ENCODE data around the gene DZIP1L.

DZIP1L gene

GRCh38 chr3:138057384-138057783, 58.0 kb downstream of the DZIP1L start:
- in situ Hi-C loops (cut with HindIII; ENCODE audit: low pct_ligation_motif_present, low sequenced_read_pairs): no loop called here
- Histone ChIP-seq H3K4me3 (ENCODE audit: low read depth, low read length) (no peak overlapping the region), H3K36me3 (replicated peaks) (peaks cover 12% of the 10 kb centered on the region), H3K27me3 (replicated peaks) (no peaks in the 10 kb centered on the region), H3K27ac (no peak overlapping the region)
- no peak for TF ChIP-seq CTCF (IDR thresholded peaks at IDR 0.05; ENCODE audit: low read depth, low read length, missing control alignments)
- DNase-seq: no peak

GRCh38 chr3:138054057-138054456, 61.4 kb downstream of the DZIP1L start:
- no peak for DNase-seq
- H3K36me3 ChIP-seq (replicated peaks): peaks cover 4% of the 10 kb centered on the region
- in situ Hi-C loops (cut with HindIII; ENCODE audit: low pct_ligation_motif_present, low sequenced_read_pairs): no loop called here
- TF ChIP-seq CTCF (IDR thresholded peaks at IDR 0.05; ENCODE audit: low read depth, low read length, missing control alignments): no peak
- H3K27me3 ChIP-seq (replicated peaks): no peaks in the 10 kb centered on the region
- no peak overlapping the region for H3K27ac ChIP-seq
- H3K4me3 ChIP-seq (ENCODE audit: low read depth, low read length): no peak overlapping the region

GRCh38 chr3:138051947-138052802, 63.2 kb downstream of the DZIP1L start:
- H3K27me3 ChIP-seq (replicated peaks): no peaks in the 10 kb centered on the region
- no peak overlapping the region for H3K4me3 ChIP-seq (ENCODE audit: low read depth, low read length)
- TF ChIP-seq CTCF (IDR thresholded peaks at IDR 0.05; ENCODE audit: low read depth, low read length, missing control alignments): peak; percentile 89
- peak; percentile 60 for DNase-seq
- in situ Hi-C loops (cut with HindIII; ENCODE audit: low pct_ligation_motif_present, low sequenced_read_pairs): no loop called here
- H3K36me3 ChIP-seq (replicated peaks): peaks cover 8% of the 10 kb centered on the region
- H3K27ac ChIP-seq: no peak overlapping the region

- Histone ChIP-seq H3K36me3 (replicated peaks) (peaks cover 7% of the 10 kb centered on the region), H3K27me3 (replicated peaks) (no peaks in the 10 kb centered on the region), H3K27ac (peak overlapping the region; percentile 66), H3K4me3 (ENCODE audit: low read depth, low read length) (no peak overlapping the region)
- peak; percentile 84 for DNase-seq
- peak; percentile 49 for TF ChIP-seq CTCF (IDR thresholded peaks at IDR 0.05; ENCODE audit: low read depth, low read length, missing control alignments)
- in situ Hi-C loops (cut with HindIII; ENCODE audit: low pct_ligation_motif_present, low sequenced_read_pairs): no loop called here
Observed at GRCh38 chr3:138049157-138049919, 66.1 kb downstream of the DZIP1L start.

GRCh38 chr3:138047596-138048158, 67.7 kb downstream of the DZIP1L start:
- DNase-seq: no peak
- no peaks in the 10 kb centered on the region for H3K27me3 ChIP-seq (replicated peaks)
- no peak overlapping the region for H3K4me3 ChIP-seq (ENCODE audit: low read depth, low read length)
- no peak overlapping the region for H3K27ac ChIP-seq
- TF ChIP-seq CTCF (IDR thresholded peaks at IDR 0.05; ENCODE audit: low read depth, low read length, missing control alignments): no peak
- peaks cover 3% of the 10 kb centered on the region for H3K36me3 ChIP-seq (replicated peaks)
- in situ Hi-C loops (cut with HindIII; ENCODE audit: low pct_ligation_motif_present, low sequenced_read_pairs): no loop called here

All from brain microvascular endothelial cell (primary cell).